Tibial artery (tissue), 4 donors: ENCODE results near the gene TCF19.
A peak's percentile ranks its signal among the peaks of the same experiment; 100 is the strongest.

ENCODE experiments used
- DNase-seq, 2 donors: peaks; one replicate each; pipeline ENCODE4 v3.0.0-alpha.2; 2019
- H3K27ac ChIP-seq, 2 donors: fragments of 200-600 bp; sonication (generic) in 1 of 2; 1 replicate in 1 of 2; 2 replicates in 1 of 2; pipeline ENCODE4 v1.5.1; 2018 to 2019; ENCODE audit warnings: mild to moderate bottlenecking in 1 of 2
- H3K27me3 ChIP-seq, 2 donors: fragments of 200-600 bp; sonication (generic) in 1 of 2; one replicate each; pipeline versions ENCODE4 v1.5.1 to v1.6.0; 2016 to 2019
- H3K36me3 ChIP-seq, 3 donors: fragments of 200-600 bp; sonication (generic) in 2 of 3; one replicate each; pipeline ENCODE4 v1.5.1; 2016 to 2019; ENCODE audit warnings: mild to moderate bottlenecking in 2 of 3
- H3K4me1 ChIP-seq, 4 donors: fragments of 200-600 bp; sonication (generic) in 2 of 4; 1 replicate in 3 of 4; 2 replicates in 1 of 4; pipeline ENCODE4 v1.5.1; 2016 to 2019
- H3K4me3 ChIP-seq, 2 donors: fragments of 200-600 bp; sonication (generic) in 1 of 2; 1 replicate in 1 of 2; 2 replicates in 1 of 2; pipeline ENCODE4 v1.5.1; 2018 to 2019; ENCODE audit warnings: mild to moderate bottlenecking in 2 of 2
- H3K9me3 ChIP-seq, 3 donors: fragments of 200-600 bp; sonication (generic) in 1 of 3; one replicate each; pipeline ENCODE4 v1.5.1; 2016 to 2019
- CTCF ChIP-seq, 2 experiments: fragments of 200-600 bp in 1 of 2; fragments of 450-650 bp in 1 of 2; IDR thresholded peaks; one replicate each; pipeline ENCODE4 v1.5.1; 2017 to 2019; ENCODE audit warnings: antibody characterized with exemption in 2 of 2, mild to moderate bottlenecking in 1 of 2, moderate library complexity in 1 of 2
- intact Hi-C: fragments of 100-400 bp; cut with DNase I; formaldehyde crosslinking; loops from one replicate; pipeline ENCODE4 v1.15.0; 2023; ENCODE audit warnings: low total_unique reads

Gene TCF19

DNA sequence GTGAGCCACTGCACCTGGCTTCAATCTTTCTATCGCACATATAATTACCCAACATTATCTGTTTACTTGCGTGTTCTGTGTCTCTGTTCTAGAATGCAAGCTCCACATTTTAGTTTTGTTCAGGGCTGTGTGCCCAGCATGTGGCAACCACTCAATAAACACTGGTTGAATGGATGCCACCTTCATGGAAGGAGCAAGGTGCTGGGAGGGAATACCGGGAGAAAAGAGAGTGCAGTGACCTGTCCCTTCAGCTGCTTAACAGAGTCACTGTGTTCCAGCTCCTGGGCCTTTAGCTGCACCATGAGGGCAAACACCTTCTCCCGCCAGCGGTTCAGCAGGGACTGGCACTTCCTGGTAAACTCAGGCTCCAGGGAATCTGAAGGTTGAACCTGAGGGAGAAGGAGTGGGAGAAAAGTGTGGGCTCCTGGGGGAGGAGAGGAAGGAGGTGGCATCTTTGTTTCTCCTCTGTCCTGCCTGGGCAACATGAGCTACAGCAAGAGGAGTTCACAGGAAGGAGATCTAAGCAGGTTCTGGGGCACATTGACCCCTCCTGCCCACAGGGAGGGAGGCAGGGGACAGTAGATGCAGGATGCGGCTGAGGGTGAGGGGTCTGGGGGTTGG is 8.5 kb upstream of the TCF19 start:
- Histone ChIP-seq H3K27ac (no peak overlapping the region), H3K4me1 (no peaks in the 10 kb centered on the region), H3K9me3 (no peaks in the 10 kb centered on the region), H3K4me3 (no peak overlapping the region), H3K27me3 (no peaks in the 10 kb centered on the region), H3K36me3 (peaks cover 9 to 63% (median 26%) of the 10 kb centered on the region in 3 donors)
- no peak for DNase-seq
- intact Hi-C loops: no loop called here
- TF ChIP-seq CTCF (IDR thresholded peaks at IDR 0.05): no peak

- H3K4me3 ChIP-seq: no peak overlapping the region
- intact Hi-C loops: no loop called here
- no peak for TF ChIP-seq CTCF (IDR thresholded peaks at IDR 0.05)
These were observed 5.6 kb upstream of the TCF19 start for GRCh38 chr6:31152781-31153180.

GRCh38 chr6:31154436-31154835 is 4.0 kb upstream of the TCF19 start:
- DNase-seq: no peak
- TF ChIP-seq CTCF (IDR thresholded peaks at IDR 0.05): no peak
- intact Hi-C loops: no loop called here
- H3K4me1 ChIP-seq: peaks cover 0 to 18% (median 15%) of the 10 kb centered on the region in 4 donors
- no peak overlapping the region for H3K27ac ChIP-seq
- H3K9me3 ChIP-seq: no peaks in the 10 kb centered on the region
- H3K27me3 ChIP-seq: no peaks in the 10 kb centered on the region
- H3K36me3 ChIP-seq: peaks cover 9 to 42% (median 20%) of the 10 kb centered on the region in 3 donors
- no peak overlapping the region for H3K4me3 ChIP-seq

More at GRCh38 chr6:31152781-31153180, 5.6 kb upstream of the TCF19 start:
- H3K36me3 ChIP-seq: peaks cover 9 to 50% (median 24%) of the 10 kb centered on the region in 3 donors
- DNase-seq: no peak
- H3K27me3 ChIP-seq: no peaks in the 10 kb centered on the region
- peaks cover 0 to 10% (median 7%) of the 10 kb centered on the region in 4 donors for H3K4me1 ChIP-seq
- no peaks in the 10 kb centered on the region for H3K9me3 ChIP-seq
- H3K27ac ChIP-seq: no peak overlapping the region

- H3K36me3 ChIP-seq: peaks cover 0 to 23% (median 9%) of the 10 kb centered on the region in 3 donors
- no peak for DNase-seq
- no peak overlapping the region for H3K4me3 ChIP-seq
- no peak overlapping the region for H3K27ac ChIP-seq
- H3K9me3 ChIP-seq: no peaks in the 10 kb centered on the region
- intact Hi-C loops: loop anchor here (5.0 kb wide), 1 partner anchor 41 kb away; no protein-coding TSS in a partner anchor
- TF ChIP-seq CTCF (IDR thresholded peaks at IDR 0.05): no peak
- H3K27me3 ChIP-seq: no peaks in the 10 kb centered on the region
- H3K4me1 ChIP-seq: peaks cover 0 to 23% (median 18%) of the 10 kb centered on the region in 4 donors
These were observed 1.7 kb upstream of the TCF19 start for GRCh38 chr6:31156641-31157040.

DNA sequence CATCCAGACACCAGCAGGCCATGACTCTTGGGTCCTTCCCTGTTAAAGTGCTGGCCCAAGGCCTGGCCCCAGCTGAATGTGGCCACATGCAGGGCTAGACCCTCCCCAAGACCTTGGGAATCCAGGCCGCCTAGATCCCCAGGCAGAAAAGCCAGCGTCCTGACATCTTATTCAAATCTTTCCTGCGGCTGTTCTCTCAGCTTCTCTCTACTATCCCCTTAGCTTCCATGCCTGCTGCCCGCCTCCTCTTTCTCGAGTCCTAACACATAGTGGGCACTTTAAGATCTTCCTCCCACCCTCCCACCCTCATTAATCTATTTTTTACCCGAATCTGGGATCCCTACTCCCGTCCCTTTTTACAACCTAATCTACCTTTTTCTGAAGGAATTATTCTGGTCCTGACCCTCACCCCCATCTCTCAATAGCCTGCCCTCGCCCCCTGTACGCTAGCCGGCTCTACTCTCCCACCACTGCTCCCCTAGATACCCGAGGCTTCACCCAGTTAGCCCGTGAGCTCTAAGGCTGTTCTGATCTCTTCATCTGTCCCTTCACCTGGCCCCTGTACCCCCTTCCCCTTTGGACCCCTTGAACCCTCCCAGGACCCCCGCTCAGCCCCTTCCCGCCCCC is 763 bp upstream of the TCF19 start, which contains the start of gene CCHCR1:
Gene CCHCR1 (minus strand): TSS at position 290 of the 627 bp plus-strand sequence. CDS start 202 bp downstream, at position 88.
- peaks cover 0 to 23% (median 18%) of the 10 kb centered on the region in 4 donors for H3K4me1 ChIP-seq
- intact Hi-C loops: loop anchor here (5.0 kb wide), 1 partner anchor 40 kb away; no protein-coding TSS in a partner anchor
- no peak for DNase-seq
- H3K9me3 ChIP-seq: no peaks in the 10 kb centered on the region
- no peak for TF ChIP-seq CTCF (IDR thresholded peaks at IDR 0.05)
- no peaks in the 10 kb centered on the region for H3K27me3 ChIP-seq
- peak within 1 kb of the TSS; percentile 70 to 78 for H3K4me3 ChIP-seq
- peaks cover 0 to 32% (median 9%) of the 10 kb centered on the region in 3 donors for H3K36me3 ChIP-seq
- H3K27ac ChIP-seq: peak within 1 kb of the TSS; percentile 78 to 91
